Measurements from ENCODE around the gene SV2C.

DNA sequence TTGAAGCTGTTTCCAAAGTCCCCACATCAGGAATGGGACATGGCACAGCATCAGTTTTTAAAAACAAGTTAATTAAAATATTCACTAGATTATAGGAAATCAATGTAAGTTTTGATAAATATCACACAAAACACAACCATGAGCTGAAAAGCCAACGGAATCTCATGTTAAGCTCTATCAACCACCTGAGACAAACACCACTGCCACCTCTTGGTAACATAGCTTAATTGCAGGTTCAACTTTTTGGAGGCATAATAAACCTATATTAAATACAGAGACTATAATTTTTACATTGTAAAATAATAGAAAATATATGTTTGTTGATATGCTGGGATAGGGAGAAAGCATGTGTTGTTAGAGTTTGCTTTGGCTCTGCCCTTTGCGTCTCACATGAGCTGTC, 126.1 kb downstream of the SV2C start:
- TF ChIP-seq, protein P1, sequence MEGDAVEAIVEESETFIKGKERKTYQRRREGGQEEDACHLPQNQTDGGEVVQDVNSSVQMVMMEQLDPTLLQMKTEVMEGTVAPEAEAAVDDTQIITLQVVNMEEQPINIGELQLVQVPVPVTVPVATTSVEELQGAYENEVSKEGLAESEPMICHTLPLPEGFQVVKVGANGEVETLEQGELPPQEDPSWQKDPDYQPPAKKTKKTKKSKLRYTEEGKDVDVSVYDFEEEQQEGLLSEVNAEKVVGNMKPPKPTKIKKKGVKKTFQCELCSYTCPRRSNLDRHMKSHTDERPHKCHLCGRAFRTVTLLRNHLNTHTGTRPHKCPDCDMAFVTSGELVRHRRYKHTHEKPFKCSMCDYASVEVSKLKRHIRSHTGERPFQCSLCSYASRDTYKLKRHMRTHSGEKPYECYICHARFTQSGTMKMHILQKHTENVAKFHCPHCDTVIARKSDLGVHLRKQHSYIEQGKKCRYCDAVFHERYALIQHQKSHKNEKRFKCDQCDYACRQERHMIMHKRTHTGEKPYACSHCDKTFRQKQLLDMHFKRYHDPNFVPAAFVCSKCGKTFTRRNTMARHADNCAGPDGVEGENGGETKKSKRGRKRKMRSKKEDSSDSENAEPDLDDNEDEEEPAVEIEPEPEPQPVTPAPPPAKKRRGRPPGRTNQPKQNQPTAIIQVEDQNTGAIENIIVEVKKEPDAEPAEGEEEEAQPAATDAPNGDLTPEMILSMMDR (IDR thresholded peaks at IDR 0.05; ENCODE audit: low read depth, low read length), result peak; percentile 26; the same call in 1 of the 2 replicates
- TF ChIP-seq EZH2phosphoT487 (IDR thresholded peaks at IDR 0.05; ENCODE audit: low read depth), result no peak
